ENCODE results near the gene DOLPP1.

Gene DOLPP1

GRCh38 chr9:129108805-129109536 is 28.1 kb downstream of the DOLPP1 start:
- TF ChIP-seq GATA2 (IDR thresholded peaks at IDR 0.05; ENCODE audit: low read depth, low read length) (no peak), GATA3 (IDR thresholded peaks at IDR 0.05; ENCODE audit: low read depth, low read length) (no peak)

GRCh38 chr9:129109537-129109903 is 28.6 kb downstream of the DOLPP1 start:
- TF ChIP-seq GATA2 (IDR thresholded peaks at IDR 0.05; ENCODE audit: low read depth, low read length) (no peak), GATA3 (IDR thresholded peaks at IDR 0.05; ENCODE audit: low read depth, low read length) (no peak)

DNA sequence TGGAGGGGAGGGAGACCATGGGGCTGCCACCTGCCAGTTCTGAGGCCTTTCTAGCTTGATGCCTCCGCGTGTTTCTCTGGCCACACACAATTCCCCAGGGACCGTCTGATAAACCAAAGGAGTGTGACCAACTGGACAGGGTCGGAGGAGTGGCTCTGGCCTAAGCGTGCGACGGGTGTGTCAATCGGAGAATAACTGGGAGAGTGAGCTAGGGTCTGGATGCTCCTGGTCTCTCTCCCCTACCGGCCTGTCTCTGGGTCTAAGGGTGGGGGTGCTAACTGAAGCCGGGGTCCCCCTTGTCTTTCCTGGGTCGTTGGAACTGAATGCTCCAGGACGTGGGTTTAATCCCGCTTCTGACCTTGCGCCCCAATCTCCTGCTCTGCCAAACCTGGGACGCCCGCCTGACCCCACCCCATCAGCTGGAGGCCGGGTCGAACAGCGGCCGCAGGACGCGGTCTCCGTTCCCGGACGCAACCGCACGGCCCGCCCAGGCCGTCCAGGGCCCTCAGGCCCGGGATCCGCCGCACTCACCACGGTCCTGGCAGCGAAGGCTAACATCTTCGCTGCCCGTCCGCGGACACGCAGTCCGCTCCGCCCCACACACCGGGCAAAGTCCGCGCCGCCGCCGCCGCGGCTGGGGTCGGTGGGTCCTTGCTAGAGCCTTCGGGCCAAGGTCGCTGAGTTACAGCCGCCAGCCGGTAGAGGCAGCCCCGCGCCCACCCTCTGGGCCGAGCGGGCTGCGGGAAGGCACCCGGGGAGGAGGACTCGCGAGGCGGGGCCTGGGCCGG is 29.2 kb downstream of the DOLPP1 start:
- TF ChIP-seq GATA2 (IDR thresholded peaks at IDR 0.05; ENCODE audit: low read depth, low read length) (no peak), GATA3 (IDR thresholded peaks at IDR 0.05; ENCODE audit: low read depth, low read length) (no peak)

DNA sequence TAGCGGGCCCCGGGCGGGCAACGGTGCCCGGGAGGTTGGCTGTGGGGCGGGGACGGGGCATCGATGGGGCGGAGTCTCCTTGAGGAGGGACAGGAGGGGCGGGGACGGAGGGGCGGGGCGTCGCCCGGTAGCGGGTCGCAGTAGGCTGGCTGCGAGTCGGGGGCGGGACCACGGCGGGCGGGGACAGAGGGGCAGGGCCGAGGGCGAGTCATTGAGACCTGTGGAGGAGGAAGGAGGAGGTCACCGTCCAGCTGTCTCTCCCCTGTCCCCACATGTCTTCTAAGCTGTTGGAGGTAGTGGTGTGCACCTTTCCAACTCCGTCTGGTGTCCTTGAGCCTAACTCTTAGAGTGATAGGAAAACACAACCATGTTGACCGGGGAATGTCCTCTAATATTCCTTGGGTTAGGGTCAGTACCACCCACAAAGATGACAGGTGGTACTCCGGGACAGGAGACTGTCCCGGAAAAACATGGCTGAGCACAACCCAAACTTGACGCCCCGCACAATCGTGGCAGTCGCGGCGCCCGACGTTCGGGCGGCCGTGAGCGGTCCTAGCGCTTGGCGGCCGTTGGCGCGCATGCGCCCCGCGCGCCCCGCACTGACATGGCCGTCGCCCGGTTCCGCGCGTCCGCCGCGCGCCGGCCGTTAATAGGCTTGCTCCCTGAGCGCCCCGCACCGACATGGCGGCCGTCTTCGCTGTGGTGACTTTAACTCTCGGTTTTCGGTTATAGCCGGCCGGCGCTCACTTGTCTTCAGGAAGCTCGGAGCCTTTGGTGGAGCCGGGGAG is 30.0 kb downstream of the DOLPP1 start, which contains the start of the genes CRAT and PTPA:
Gene CRAT (minus strand): TSS at position 54 of the 788 bp plus-strand sequence. CDS start 284 bp downstream, outside the sequence.
Gene PTPA (plus strand): TSS at position 676 of the 788 bp plus-strand sequence. CDS start 186 bp downstream, outside the sequence.
- TF ChIP-seq GATA2 (IDR thresholded peaks at IDR 0.05; ENCODE audit: low read depth, low read length) (no peak), GATA3 (IDR thresholded peaks at IDR 0.05; ENCODE audit: low read depth, low read length) (no peak)

DNA sequence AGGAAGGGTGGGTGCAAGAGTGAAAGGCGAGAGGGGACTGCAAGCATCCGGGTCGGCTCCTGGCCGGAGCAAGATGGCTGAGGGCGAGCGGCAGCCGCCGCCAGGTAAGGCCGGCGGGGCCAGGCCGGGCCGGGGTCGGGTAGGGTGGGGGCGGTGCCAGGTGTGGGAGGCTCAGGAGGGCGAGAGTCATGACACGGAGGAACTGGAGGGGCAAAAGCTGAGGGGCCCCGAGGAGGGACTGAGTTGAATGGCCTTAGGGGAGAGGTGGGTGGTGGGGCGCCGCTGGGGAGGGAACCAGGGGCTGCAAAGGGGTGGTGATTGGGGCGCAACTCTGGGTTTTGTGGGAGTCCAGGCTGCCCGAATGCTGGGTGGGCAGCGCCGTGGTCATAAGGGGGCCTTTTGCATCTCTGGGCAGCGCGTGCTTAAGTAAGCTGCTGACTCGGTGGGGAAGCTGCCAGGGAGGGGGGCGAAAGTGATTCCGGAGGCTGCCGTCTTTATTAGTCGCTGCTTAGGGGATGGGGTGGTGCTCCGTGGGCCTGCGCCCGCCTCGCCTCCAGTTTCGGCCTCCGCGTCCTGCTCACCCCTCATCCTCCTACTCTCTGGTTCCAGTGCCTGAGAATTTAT is 30.7 kb downstream of the DOLPP1 start:
- TF ChIP-seq GATA3 (IDR thresholded peaks at IDR 0.05; ENCODE audit: low read depth, low read length) (no peak), GATA2 (IDR thresholded peaks at IDR 0.05; ENCODE audit: low read depth, low read length) (no peak)

- no peak for TF ChIP-seq GATA2 (IDR thresholded peaks at IDR 0.05; ENCODE audit: low read depth, low read length)
- no peak for TF ChIP-seq GATA3 (IDR thresholded peaks at IDR 0.05; ENCODE audit: low read depth, low read length)
Measured at GRCh38 chr9:129113645-129114304, 32.9 kb downstream of the DOLPP1 start.

DNA sequence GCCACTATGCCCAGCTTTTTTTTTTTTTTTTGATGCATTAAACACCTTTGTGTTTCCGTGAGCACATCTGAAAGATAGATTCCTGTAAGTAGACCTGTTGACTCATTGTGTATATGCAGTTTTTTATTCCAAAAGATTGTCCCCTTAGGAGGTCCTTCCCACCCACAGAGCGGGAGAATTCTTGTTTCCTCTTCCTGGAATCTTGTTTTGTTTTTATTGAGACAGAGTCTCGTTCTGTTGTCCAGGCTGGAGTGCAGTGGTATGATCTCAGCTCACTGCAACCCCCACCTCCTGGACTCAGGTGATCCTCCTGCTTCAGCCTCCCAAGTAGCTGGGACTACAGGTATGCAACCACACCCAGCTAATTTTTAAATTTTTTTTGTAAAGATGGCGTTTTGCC is 37.9 kb downstream of the DOLPP1 start:
- TF ChIP-seq GATA3 (IDR thresholded peaks at IDR 0.05; ENCODE audit: low read depth, low read length) (no peak), GATA2 (IDR thresholded peaks at IDR 0.05; ENCODE audit: low read depth, low read length) (no peak)

GRCh38 chr9:129121483-129121882 is 40.6 kb downstream of the DOLPP1 start:
- TF ChIP-seq GATA3 (IDR thresholded peaks at IDR 0.05; ENCODE audit: low read depth, low read length) (no peak), GATA2 (IDR thresholded peaks at IDR 0.05; ENCODE audit: low read depth, low read length) (no peak)

DNA sequence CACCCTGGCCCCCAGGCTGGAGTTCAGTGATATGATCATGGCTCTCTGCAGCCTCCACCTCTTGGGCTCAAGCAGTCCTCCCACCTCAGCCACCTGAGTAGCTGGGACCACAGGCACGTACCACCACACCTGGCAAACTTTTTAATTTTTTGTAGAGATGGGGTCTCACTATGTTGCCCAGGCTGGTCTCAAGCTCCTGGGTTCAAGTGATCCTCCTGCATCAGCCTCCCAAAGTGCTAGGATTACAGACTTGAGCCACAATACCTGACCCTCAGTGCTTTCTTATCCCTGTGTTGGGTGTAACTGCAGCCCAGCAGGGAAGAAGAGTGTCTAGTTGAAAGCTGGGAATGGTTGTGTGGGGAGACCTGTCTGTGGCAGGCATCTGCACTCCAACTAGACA is 41.2 kb downstream of the DOLPP1 start:
- TF ChIP-seq GATA3 (IDR thresholded peaks at IDR 0.05; ENCODE audit: low read depth, low read length): no peak
- TF ChIP-seq GATA2 (IDR thresholded peaks at IDR 0.05; ENCODE audit: low read depth, low read length): no peak

- no peak for TF ChIP-seq GATA2 (IDR thresholded peaks at IDR 0.05; ENCODE audit: low read depth, low read length)
Measured at GRCh38 chr9:129124506-129125069, 43.7 kb downstream of the DOLPP1 start.

GRCh38 chr9:129125478-129125877 is 44.6 kb downstream of the DOLPP1 start:
- TF ChIP-seq GATA2 (IDR thresholded peaks at IDR 0.05; ENCODE audit: low read depth, low read length) (no peak), GATA3 (IDR thresholded peaks at IDR 0.05; ENCODE audit: low read depth, low read length) (no peak)

- TF ChIP-seq GATA3 (IDR thresholded peaks at IDR 0.05; ENCODE audit: low read depth, low read length) (no peak), GATA2 (IDR thresholded peaks at IDR 0.05; ENCODE audit: low read depth, low read length) (no peak; the same call in none of the 2 replicates)
Measured at GRCh38 chr9:129126749-129127618, 46.1 kb downstream of the DOLPP1 start.
